Stimulated activated CD4-positive, alpha-beta T cell treated with anti-CD3 and anti-CD28 coated beads, Interleukin-4, amount 100 ng/mL, for 1 hour (primary cell): Measurements from ENCODE around the gene FRY.

Experiments
- DNase-seq: peaks from one replicate; pipeline ENCODE4 v3.0.0-alpha.2; 2020

FRY gene

DNA sequence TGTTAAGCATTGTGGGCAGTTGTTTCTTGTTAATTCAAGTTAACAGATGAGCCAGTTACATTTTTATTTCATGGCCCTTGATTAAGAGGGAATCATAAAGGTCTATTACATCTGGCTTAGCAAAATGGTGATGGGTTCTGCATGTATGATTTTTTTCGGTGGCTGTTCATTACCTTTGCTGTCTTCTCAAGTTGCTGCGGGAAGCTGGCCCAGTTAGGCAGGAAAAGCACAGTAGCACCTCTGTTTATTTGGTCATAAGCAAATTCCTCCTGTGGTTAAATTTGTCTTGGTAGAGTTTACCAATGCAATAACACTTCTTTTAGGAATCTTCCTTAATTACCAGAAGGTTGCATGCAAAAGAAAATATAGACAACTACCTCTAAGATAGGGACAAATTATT lies 104.5 kb downstream of the FRY start:
- DNase-seq: no peak

DNA sequence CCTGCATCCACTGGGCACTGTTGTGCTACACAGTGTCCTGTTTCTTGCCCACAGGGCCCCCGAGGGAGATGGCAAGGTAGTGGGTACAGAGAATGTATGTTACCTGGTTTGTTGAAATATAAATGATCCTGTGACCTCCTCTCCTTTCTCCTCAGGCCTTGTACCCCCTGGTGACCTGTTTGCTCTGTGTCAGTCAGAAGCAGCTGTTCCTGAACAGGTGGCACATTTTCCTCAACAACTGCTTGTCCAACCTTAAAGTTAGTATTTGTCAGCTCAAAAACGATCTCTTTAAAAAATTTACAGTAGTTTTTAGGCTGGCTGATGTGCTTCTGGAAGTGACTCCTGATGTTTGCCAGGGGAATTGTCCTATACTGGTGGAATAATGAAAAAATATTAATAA lies 105.1 kb downstream of the FRY start:
- DNase-seq: no peak

DNA sequence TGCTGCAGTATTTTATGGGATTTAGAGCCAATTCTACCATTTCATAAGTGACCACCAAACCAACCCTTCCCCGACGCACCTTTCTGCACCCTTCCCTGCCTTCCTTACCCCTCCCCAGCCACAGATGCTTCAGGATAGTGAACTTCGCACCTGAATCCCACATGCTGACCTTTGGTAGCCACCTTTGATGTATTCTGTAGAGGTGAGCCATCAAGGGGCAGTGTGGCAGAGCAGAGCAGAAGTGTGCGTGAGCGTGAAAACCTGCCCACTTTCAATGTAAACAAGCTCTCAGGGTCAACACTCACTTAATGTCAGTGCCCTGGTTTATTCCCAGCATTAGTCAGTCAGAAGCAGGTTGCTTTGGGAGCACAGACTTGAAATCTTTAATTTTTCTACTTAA lies 107.7 kb downstream of the FRY start:
- no peak for DNase-seq

DNA sequence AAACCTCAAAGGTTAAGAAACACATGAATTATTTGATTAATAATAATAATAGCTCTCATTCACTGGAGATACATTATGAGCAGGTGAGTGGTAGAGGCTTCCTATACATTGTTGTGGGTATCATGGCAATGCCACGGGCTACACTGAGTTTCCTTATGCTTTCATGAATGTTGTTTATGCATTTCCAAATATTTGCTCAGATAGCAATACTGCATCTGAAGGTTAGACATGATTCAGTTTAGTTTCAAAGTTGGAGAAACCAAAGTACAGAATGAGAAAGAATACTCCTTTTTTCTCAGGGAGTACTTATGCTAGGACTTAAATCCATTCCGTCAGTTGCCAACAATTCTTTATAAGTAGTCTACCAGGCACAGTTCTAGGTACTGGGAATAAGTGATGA lies 108.5 kb downstream of the FRY start:
- DNase-seq: no peak

DNA sequence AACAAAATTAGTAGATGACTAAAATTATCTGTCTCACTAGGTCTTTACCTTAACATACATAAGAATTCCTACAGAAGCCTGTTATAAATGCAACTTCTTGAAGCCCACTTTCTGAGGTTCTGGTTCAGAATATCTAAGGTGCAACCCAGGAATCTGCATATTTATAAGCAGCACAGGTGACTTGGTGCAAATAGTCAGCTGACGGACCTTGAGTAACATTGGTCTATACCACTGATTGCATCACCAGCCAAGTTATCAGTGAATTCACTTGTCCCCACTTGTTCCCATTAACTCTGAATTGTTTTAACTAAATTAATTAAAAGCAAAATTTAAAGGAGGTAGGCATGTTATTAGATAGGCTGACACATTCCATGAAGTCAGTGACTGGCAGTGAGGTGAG lies 109.9 kb downstream of the FRY start:
- DNase-seq: no peak

DNA sequence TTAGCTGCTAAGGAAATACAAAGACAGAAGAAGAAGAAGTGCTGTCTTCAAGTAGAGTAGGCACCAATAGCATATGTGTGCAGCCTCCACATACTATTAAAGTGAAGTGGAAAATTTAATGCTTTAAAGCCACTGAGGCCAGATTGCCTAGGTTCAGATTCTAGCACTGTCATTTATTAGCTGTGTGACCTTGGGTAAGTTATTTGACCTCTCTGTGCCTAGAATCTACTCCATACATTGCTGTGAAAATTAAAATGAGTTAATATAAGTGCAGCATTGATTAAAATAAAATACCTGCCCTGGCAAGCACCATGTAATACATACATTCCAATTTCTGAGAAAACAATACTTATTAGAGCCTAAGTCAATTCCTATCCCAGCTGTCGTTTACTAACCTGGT lies 110.5 kb downstream of the FRY start:
- DNase-seq: no peak

DNA sequence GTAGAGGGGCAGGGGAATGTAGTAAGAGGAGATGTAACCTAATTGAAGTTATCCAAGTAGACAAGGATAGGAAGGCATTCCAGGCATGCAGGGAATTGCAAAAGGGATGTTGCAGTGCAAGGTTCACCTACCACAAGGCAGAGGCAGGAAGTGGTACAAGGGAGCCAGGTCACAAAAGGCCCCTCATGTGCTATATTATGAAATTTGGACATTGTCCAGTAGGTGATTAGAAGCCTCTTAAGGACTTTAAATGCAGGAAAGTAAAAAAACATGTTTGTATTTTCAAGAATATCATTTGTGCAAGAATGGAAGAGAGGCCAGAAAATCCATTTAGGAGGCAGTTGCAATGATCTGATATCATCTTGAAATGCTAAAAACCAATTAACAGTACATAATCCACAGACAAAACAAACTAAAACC lies 111.4 kb downstream of the FRY start:
- DNase-seq: no peak

DNA sequence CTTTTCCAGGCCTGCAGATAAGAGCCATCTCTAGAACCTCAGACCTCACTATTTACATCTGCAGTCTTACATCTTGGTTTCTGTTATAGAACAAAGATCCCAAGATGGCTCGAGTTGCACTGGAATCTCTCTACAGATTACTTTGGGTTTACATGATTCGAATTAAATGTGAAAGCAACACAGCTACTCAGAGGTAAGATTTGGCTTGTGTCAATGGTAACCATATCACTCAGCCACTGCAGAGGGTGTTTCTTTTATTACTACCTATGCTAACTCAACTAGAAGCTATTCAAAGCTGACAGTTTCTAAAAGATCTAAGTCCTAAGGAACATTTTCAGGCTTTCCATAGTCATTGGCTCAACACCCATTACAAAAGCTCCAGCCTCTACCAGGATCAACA lies 115.6 kb downstream of the FRY start:
- DNase-seq: no peak

DNA sequence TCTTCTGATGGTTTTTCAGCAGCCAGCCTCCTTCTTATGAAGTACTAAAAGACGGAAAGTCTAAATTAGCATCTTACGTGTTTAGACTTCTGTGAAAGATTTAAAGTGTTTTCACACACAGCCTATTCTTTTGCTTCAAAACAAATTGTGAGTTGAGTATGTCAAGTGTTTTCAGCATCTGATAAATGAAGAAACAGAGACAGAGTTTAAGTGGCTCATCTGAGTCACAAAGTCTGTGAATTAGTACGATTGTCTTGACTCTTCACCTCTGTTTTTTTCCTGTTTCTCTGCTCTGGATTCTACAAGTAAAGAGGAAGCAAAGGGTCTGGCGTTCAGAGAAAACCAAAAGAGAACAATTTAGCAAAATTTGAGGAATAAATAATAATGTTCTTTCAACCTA lies 116.4 kb downstream of the FRY start:
- DNase-seq: no peak

DNA sequence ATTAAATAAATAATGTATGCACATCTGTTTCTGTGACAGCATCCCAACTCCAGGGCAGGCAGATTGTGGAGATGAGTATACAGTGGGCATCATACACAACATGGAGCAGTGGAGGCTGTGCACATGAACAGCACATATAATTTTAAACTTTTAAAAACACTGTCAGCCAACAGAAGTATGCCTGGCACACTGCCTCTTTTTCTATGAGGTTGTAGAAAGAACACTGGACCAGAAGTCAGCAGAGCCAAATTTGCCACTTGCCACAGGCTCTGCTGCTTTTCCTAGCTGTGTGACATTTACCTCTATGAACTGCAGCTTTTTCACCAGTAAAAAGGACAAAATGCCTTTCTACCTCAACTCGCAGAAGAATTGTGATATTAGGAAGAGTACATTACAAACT lies 118.7 kb downstream of the FRY start:
- no peak for DNase-seq

DNA sequence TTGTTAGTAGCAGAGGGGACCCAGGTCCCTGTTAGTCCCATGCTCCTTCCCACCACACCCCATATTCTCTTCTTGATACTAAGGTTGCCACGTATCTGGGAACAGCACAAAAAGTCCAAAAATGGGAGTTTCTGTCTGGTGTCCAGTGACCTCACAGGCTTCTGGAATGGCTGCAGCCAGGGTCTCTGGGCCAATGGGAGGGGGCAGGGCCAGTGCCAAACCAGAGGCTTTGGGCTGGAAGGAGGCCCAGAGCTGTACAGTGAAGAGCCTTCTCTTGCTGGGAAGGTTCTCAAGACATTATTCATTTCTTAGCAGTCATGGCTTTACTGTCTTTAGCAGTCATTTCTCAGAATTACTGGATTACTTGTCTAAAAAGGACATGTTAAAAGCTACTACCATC lies 119.2 kb downstream of the FRY start:
- DNase-seq: no peak

DNA sequence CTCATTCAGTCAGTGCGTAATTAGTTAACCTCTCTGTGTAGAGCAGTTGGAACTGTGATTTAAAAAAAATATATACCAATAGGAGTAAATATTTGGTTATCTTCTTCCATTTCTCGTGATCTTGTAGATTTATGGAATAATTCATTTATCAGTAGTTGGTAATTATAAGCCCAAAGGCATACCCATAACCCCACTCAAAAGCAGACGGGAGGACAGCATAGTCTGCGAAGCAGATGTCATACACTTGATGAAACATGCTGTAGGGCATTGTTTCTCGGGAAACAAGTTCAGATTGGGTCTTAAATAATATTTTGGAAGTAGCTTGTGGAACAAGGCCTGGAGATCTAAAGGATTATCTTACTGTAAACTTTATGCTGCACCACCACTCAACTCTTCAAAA lies 119.7 kb downstream of the FRY start:
- no peak for DNase-seq

DNA sequence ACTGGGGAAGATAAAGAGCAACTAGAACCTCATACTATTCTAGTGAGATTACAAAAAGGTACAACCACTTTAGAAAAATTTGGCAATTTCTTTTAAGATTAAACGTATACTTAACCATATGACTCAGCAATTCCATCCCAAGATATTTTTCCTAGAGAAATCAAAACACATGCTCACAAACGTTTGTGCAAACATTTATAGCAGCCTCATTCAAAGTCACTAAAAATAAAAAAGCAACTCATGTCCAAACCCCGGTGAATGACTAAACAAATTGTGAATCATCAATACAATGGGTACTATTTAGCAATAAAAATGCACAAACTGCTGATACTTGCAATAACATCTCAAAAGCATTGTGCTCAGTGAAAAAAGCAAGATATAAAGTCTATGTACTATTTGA lies 121.5 kb downstream of the FRY start:
- no peak for DNase-seq

DNA sequence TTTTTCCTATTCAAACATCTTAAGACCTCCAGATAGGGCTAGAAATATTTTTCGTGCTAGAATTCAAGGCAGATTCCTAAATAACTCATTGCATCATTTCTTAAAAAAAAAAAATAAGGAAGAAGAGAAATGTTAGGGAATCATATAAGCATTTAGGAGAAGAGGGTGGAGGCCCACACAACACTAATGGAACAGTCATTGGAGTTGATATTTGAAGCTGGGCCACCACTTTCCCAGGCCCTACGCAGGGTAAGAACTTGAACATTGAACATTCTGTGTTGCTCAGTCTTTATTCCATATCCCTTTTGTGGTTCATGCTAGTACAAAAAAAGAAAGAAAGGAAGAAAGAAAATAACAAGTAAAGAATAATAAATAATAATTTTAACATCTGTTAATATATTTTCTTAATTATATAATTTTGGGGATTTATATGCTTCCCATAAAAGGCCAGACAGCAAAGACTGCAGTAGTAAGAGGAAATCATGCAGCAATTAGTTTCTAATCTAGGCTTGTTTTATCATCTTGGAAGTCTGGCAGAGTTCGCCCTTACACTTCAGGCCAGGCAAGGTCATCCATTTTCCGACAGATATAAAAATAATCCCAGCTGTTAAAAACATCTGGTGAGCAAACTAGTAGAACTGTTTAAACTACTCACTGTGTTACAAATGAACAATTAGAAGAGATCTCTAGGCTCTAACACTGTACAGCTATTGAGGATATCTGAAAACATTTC lies 127.7 kb downstream of the FRY start:
- no peak for DNase-seq

DNA sequence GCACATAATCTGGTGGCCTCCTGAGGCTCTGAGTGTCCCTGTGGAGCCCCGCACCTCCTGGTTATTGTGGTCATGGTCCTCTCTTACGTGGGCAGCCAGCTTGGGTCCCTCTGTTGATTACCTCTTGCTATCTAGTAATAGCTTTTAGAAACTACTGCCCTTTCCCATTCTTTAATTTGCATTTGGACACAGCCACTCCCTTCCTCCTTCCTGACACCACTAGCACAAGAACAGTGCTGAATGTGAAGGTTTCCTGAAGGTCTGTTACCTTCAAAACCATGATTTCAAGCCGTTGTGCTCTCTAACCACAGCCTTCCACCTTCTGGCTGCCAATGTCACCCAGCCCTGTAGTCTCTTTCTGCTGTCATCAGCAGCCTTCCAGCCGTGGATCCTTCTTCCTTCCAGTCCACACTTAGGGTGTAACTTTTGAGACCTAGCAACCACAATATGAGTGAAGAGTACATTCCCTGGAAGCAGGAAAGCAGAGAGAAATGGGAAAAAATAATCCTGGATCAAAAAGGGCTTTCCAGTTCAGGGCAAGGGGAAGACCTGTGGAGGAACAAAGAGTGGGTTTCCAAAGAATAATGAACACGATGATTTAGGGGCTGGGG lies 130.9 kb downstream of the FRY start:
- DNase-seq: no peak

DNA sequence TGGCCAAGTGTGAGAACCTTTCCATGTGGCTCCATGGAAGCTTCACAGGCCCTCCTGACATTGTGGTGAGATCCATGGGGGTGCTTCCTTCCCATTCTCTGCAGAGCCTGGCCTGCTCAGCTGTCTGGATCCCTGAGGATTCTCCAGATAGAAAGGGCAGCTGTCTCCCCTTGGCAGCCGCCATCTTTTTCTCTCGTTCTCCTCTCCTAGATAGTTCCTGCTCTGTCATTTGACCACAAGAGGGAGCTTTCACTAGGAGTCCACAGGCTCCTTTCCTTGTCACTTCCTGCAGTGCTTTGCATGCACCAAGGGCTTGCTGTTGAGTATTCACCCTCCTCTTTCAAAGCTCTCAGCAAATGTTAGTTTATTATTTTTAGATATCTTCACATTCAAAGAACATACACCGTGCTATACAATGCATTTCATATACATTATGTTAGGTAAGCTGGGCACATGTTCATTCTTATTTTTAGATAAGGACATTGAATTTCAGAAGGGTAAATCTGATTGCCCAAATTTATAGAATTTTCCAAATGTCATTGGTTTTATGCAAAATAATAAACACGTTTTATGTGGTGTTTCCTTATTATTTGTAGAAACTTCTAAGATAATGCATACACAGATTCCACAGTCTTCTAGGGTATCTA lies 133.2 kb downstream of the FRY start:
- DNase-seq: no peak

DNA sequence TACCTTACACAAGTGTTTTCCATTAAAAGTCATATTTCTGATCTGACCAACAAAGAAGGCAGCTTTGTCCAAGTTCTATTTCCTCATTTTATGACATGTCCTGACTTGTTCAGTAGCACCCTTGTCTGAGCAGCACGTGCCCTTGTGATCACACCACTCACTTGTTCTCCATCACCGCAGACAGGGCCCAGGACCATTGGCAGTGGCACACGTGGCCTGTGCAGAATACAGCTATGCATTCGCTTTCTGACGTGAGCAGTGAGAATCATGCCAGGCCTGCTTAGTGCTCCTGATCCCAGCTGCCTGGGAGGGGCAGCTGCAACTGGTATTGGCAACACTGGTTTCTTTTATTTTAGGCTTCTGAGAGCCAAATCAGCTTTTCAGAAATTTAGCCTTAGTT lies 134.2 kb downstream of the FRY start:
- no peak for DNase-seq

DNA sequence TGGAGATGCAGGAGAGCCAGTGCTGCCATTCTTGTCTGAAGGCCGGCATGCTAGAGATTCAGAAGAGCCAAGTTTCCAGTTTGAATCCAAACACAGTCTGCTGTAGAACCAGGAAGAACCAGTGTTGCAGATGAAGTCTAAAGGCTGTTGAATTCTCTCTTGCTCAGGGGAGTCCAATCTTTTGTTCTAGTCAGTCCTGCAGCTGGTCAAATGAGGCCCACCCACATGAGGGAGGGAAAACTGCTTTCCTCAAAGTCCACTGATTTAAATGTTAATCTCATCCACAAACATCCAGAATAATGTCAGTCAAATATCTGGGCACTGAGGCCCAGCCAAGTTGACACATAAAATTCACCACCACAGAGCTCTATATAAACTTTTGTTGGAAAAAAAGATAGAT lies 136.6 kb downstream of the FRY start:
- DNase-seq: no peak

DNA sequence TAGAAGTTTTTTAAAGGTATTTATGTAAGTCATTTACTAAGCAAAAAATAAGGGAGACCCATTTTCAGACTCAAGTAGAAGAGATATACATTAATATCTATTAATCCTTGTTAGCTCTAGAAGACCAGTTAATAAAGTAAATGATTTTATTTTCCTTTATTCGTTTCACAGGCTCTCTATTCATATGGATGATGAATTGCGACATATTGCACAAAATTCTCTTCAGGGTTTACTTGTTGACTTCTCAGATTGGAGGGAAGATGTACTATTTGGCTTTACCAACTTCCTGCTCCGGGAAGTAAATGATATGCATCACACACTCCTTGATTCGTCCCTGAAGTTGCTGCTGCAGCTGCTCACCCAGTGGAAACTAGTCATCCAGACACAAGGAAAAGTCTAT lies 139.3 kb downstream of the FRY start:
- no peak for DNase-seq

DNA sequence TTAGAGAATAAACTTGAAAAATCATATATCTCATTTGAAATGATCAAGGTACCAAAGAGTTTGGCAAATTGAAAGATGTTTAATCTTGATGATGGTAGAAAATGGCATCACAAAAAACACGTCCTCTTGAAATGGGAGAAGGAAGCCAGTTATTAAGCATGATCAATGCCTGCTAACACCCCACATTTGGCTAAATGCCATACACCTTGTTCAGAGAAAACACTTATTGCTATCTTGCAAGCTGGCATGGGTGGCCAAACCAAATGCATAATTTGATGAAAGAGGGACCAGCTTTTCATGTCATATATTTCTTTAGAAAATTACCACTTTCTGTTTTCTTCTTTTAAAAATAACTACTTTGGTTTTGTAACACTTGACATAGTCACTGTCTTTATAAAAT lies 142.3 kb downstream of the FRY start:
- no peak for DNase-seq

DNA sequence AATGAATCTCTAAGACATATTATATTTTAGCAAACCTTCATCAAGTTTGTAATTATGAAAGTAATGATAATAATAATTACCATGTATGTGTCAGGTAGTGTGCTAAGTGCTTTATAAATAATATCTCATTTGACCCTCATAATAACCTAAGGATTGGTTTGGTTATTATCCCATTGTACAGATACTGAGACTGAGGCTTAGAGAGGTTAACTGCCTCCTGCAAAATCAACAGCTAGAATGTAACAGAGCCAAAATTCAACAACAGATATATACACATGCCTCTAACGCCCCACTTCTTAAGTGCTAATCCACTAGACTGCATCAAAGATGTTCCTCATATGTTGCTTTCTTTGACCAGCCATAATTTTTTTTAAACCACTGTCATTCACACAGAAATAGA lies 142.8 kb downstream of the FRY start:
- no peak for DNase-seq

DNA sequence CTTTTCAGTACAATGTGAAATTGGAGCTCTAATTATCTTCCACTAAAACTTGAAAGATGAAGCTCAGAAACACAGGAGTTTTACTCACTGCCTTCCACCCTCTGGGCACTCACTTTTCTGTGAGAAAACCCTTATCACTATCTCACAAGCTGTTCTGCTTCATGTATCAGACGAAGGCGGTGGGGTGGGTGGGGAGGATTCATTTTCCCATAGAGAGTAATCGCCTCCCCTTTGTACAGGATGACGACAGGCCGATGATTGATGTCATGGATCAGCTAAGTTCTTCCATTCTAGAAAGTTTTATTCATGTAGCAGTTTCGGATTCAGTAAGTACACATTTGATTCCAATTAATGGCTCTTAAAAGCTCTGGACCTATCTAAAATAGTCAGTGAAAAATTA lies 143.7 kb downstream of the FRY start:
- DNase-seq: no peak

DNA sequence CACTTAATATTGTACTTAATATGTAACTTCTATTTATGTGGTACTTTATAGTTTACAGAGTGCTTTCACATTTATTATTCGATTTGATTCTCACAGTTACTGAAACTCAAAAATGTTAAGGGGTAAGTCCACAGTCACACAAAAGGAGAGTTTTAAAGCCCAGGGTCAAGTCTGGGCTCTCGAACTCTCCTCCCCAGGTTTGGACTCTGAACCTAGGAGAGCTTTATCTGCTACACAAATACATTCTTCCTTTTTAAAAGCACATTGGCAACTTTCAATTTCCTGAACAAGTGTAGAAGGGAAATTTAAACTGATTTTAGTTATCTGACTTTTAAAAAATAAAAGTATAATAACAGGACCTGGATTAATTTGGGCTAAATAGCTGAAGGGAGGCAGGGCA lies 144.4 kb downstream of the FRY start:
- no peak for DNase-seq

DNA sequence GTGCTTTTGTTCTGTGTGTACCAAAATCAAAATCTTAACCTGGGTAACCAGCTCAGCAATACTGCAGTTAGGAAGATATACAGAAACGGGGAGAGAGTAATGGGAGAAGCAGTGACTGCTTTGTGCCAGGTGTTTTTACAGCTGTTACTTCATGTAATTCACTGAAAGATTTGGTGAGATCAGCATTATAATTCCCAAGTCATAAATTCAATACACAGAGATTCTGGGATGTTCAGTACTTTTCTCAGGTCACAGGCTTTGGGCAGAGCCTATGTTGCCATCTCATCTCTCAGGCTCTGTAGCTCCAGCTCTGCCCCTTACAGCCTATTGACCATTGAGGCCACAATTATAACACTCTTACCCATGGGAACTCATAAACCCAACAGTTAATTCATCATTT lies 145.1 kb downstream of the FRY start:
- DNase-seq: no peak

DNA sequence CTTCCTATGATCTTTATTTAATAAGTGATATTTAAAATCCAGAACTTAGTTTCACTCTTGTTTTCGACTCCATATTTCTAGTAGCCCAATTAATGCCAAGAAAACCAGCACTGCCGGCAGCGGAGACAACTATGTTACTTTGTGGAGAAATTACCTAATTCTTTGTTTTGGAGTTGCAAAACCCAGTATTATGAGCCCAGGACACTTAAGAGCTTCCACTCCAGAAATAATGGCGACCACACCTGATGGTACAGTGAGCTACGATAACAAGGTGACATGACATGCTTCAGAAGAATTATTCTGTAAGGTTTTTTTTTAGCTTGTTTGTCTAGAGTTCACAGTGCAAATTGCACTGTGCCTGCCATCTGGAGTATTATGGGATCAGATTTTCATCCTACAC lies 147.2 kb downstream of the FRY start:
- DNase-seq: no peak
